Stomach (tissue), 9 donors: ENCODE results near the gene HDAC3. TPM values are rescaled to one million over a fixed set of nuclear protein-coding genes. Genes with fewer than 3 reads are reported as not detected.

Source experiments
- DNase-seq, 2 donors: peaks; one replicate each; pipeline versions ENCODE4 v3.0.0 to v3.0.0-alpha.2; 2013 to 2019
- H3K27ac ChIP-seq, 5 donors: fragments of 200-600 bp in 4 of 5; sonication (generic) in 4 of 5; one replicate each; pipeline ENCODE4 v1.5.1; 2013 to 2019; ENCODE audit warnings: mild to moderate bottlenecking in 1 of 5, moderate library complexity in 1 of 5
- H3K27me3 ChIP-seq, 3 donors: fragments of 200-600 bp; sonication (generic); one replicate each; pipeline ENCODE4 v1.5.1; 2017 to 2019; ENCODE audit warnings: mixed run types in 1 of 3
- H3K36me3 ChIP-seq, 4 donors: fragments of 200-600 bp; sonication (generic); 1 replicate in 3 of 4; 2 replicates in 1 of 4; pipeline ENCODE4 v1.5.1; 2016 to 2019
- H3K4me1 ChIP-seq, 4 donors: fragments of 200-600 bp; sonication (generic); one replicate each; pipeline ENCODE4 v1.5.1; 2016 to 2019
- H3K4me3 ChIP-seq, 4 donors: fragments of 200-600 bp; sonication (generic) in 3 of 4; one replicate each; pipeline ENCODE4 v1.5.1; 2016 to 2019; ENCODE audit warnings: mild to moderate bottlenecking in 1 of 4
- H3K9me3 ChIP-seq, 4 donors: fragments of 200-600 bp; sonication (generic); one replicate each; pipeline ENCODE4 v1.5.1; 2016 to 2019
- EP300 ChIP-seq: sonication (generic); formaldehyde crosslinking; IDR thresholded peaks from one replicate; pipeline ENCODE4 v1.6.1; 2017; ENCODE audit warnings: antibody characterized with exemption
- POLR2A ChIP-seq, 4 donors: fragments of 450-650 bp; IDR thresholded peaks; one replicate each; pipeline ENCODE4 v1.6.1; 2016; ENCODE audit warnings: antibody characterized with exemption in 4 of 4, control low read depth in 2 of 4, mild to moderate bottlenecking in 1 of 4, moderate library complexity in 1 of 4
- POLR2AphosphoS5 ChIP-seq, 3 donors: sonication (generic); formaldehyde crosslinking; IDR thresholded peaks; one replicate each; pipeline ENCODE4 v1.6.1; 2016; ENCODE audit warnings: antibody characterized with exemption in 3 of 3
- WGBS, 5 donors: extraction: QIAGEN DNeasy Blood & Tissue Kit in 3 of 5; methylation state at CpG; one replicate each; pipeline versions ENCODE4 v1.1.5 to v1.1.7; 2013 to 2018; 5-methylcytosine and 5-hydroxymethylcytosine counted together
- intact Hi-C: fragments of 100-400 bp; cut with DNase I; formaldehyde crosslinking; loops from one replicate; pipeline ENCODE4 v1.15.1; 2023; ENCODE audit warnings: low total_unique reads
- polyA plus RNA-seq, 3 donors: library from polyadenylated mRNA; stranded (reverse); fragments of 200-250 nt; gene quantifications; one replicate each; pipeline ENCODE4 v1.2.3, GENCODE V29; 2013
- total RNA-seq, 5 donors: library from RNA; depleted of rRNA; stranded (reverse); fragments of >200 nt; gene quantifications; one replicate each; pipeline versions ENCODE4 v1.1.0 to v1.2.3, GENCODE V29; 2014 to 2016
- TF ChIP-seq, protein P1 (sequence below), 7 experiments: fragments of 450-650 bp in 4 of 7; fragments of 200-600 bp in 3 of 7; sonication (generic) in 3 of 7; IDR thresholded peaks; one replicate each; pipeline ENCODE4 v1.5.1; 2016 to 2019; ENCODE audit warnings: antibody characterized with exemption in 7 of 7, control low read depth in 2 of 7, mild to moderate bottlenecking in 1 of 7
- donor health status: healthy with polysubstance abuse.
- donor health status: Bipolar disorder and iron deficiency.
- donor health status: healthy.

Gene HDAC3
- total and polyA plus RNA-seq, 8 donors: 34.7 to 64.3 (median 45.4) TPM

DNA sequence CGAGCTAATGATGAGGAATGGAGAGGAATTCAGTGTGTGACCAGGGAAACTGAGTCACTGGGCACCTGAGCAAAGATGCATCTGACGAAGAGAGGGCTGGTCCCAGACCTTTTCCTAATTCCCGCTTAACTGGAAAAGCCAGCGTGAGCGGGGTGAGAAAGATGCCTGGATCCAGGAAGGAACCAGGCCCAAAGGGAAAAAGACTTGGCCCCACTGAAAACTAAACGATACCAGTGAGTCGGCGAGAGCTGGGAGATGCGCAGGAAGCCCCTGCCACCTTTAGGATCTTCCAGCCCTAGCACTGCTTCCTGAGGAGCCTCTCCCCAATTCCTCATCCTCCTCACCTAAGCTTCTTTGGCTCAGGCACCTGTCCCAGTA is 15.1 kb upstream of the HDAC3 start:
- Histone ChIP-seq H3K9me3 (no peaks in the 10 kb centered on the region), H3K4me3 (peak overlapping the region; percentile 65 to 85 (median 81)), H3K4me1 (peaks cover 7 to 24% (median 15%) of the 10 kb centered on the region in 4 donors), H3K27ac (peak overlapping the region in 4 of 5 donors; percentile 71 to 77 (median 75)), H3K27me3 (no peaks in the 10 kb centered on the region), H3K36me3 (peaks cover 0 to 43% (median 37%) of the 10 kb centered on the region in 4 donors)
- WGBS, 5 donors: 40 to 56% (median 50%) methylated on average over 9 of the region's 9 CpGs
- DNase-seq: peak in 1 of 2 donors; percentile 48
- TF ChIP-seq POLR2AphosphoS5 (IDR thresholded peaks at IDR 0.05) (no peak), POLR2A (IDR thresholded peaks at IDR 0.05) (no peak), EP300 (no peak)
- TF ChIP-seq, protein P1, sequence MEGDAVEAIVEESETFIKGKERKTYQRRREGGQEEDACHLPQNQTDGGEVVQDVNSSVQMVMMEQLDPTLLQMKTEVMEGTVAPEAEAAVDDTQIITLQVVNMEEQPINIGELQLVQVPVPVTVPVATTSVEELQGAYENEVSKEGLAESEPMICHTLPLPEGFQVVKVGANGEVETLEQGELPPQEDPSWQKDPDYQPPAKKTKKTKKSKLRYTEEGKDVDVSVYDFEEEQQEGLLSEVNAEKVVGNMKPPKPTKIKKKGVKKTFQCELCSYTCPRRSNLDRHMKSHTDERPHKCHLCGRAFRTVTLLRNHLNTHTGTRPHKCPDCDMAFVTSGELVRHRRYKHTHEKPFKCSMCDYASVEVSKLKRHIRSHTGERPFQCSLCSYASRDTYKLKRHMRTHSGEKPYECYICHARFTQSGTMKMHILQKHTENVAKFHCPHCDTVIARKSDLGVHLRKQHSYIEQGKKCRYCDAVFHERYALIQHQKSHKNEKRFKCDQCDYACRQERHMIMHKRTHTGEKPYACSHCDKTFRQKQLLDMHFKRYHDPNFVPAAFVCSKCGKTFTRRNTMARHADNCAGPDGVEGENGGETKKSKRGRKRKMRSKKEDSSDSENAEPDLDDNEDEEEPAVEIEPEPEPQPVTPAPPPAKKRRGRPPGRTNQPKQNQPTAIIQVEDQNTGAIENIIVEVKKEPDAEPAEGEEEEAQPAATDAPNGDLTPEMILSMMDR (IDR thresholded peaks at IDR 0.05): no peak
- intact Hi-C loops: no loop called here

DNA sequence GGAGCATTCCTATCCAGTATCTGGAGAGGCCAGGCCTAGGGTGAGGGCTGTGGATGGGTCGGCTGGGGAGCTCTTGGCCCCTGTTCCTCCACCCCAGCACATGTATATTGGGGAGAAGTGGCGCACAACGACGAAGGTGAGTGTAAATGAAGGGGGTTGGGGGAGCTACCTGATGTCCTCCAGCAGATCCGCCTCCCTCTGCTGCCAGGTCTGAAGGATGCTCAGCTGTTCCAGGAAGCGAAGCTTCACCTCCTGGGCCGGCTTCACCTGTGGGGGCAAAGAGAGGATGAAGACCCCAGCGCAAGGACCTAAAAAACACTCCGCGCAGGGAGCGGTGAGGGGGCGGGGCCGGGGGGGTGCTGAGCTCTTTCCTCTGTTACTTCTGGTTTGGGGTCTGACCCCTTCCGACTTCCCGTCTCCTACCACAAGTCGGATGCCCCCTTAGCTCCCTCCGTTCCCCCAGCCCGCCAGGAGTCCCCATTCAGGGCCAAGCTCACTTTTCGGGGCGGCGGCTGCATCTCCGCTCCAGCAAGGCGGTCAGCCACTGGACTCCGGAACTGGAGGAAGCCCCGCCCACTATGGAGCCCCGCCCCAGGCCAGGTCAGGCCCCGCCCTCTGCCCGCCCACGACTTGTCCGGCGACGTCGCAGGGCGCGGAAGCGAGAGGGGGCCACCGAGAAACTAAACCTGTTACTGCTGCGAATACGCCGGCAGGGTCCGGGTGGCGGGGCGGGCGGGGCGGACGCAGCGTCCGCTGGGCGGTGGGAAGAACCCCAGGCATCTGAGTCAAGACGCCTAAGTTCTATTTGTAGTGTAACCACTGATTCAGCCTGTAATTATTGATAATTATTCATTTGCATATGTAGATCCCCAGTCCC is 14.4 kb upstream of the HDAC3 start, which contains the start of gene FCHSD1:
FCHSD1 (minus strand) TSS at position 568 of the 877 bp plus-strand sequence; CDS start at position 518, 50 bp downstream.
- Histone ChIP-seq H3K27ac (peak within 1 kb of the TSS; percentile 59 to 77 (median 73)), H3K4me1 (peaks cover 7 to 24% (median 15%) of the 10 kb centered on the region in 4 donors), H3K4me3 (peak within 1 kb of the TSS; percentile 65 to 85 (median 81)), H3K36me3 (peaks cover 0 to 46% (median 40%) of the 10 kb centered on the region in 4 donors), H3K27me3 (no peaks in the 10 kb centered on the region), H3K9me3 (no peaks in the 10 kb centered on the region)
- TF ChIP-seq EP300 (no peak), POLR2AphosphoS5 (IDR thresholded peaks at IDR 0.05) (peak in 2 of 3 donors; percentile 52 to 67), POLR2A (IDR thresholded peaks at IDR 0.05) (no peak)
- TF ChIP-seq, protein P1 (IDR thresholded peaks at IDR 0.05): peak in 1 of 7 experiments; percentile 14
- intact Hi-C loops: no loop called here
- peak; percentile 93 to 95 for DNase-seq
- WGBS, 5 donors: 3 to 4% (median 4%) methylated on average over 33 to 50 of the region's 50 CpGs

DNA sequence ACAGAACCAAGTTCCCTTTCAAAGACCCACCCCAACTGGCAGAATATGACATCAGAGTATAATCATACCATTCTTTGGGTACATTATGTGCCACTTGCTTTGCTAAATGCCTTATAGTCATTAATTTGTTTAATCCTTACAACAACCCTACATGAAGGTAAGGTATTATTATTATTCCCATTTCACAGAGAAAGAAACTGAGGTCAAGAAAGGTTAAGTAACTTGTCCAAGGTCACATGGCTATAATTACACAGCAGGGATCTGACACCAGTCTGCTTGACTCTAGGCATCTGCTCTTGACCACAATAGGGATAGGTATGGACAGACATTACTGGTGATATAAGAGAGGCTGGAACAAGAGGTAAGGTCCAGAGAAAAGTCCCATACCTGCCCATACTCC is 13.3 kb upstream of the HDAC3 start:
- Histone ChIP-seq H3K9me3 (no peaks in the 10 kb centered on the region), H3K27me3 (no peaks in the 10 kb centered on the region), H3K4me3 (no peak overlapping the region), H3K27ac (no peak overlapping the region), H3K36me3 (peaks cover 0 to 48% (median 41%) of the 10 kb centered on the region in 4 donors), H3K4me1 (peaks cover 7 to 24% (median 15%) of the 10 kb centered on the region in 4 donors)
- TF ChIP-seq POLR2AphosphoS5 (IDR thresholded peaks at IDR 0.05) (no peak), POLR2A (IDR thresholded peaks at IDR 0.05) (no peak), EP300 (no peak)
- TF ChIP-seq, protein P1 (IDR thresholded peaks at IDR 0.05): no peak
- intact Hi-C loops: no loop called here
- DNase-seq: no peak

DNA sequence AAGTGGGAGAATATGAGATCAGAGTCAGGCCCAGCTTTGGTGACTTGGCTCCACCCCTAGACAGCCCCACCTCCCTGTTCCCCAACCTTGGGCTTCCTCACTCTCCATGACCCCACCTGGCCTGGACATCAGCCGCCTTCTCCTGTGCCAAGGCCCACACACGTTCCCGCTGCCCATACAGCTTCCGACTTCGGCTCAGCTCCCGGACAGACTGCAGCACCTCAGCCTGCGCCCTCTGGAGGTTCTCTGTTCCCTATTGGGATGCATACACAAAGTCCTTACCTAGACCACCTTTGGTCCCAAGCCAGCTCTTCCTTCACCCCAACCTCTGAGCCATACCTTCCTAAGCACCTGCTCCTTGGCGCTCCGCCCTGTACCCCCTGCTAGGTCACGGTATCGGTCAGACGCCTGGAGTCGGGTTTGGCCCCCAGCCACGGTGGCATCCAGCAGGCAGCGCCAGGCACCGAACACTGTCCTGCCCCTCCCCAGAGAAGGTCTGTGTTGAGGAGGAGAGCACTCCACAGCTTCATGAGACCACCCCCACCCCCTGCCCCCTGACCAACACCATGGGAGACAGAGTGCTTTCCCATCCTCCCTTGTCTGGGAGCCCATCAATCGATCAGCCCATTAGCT is 12.5 kb upstream of the HDAC3 start:
- DNase-seq: no peak

More for the DNA sequence above, 12.5 kb upstream of the HDAC3 start:
- Histone ChIP-seq H3K4me1 (peaks cover 7 to 24% (median 15%) of the 10 kb centered on the region in 4 donors), H3K27ac (no peak overlapping the region), H3K4me3 (no peak overlapping the region), H3K27me3 (no peaks in the 10 kb centered on the region), H3K9me3 (no peaks in the 10 kb centered on the region), H3K36me3 (peaks cover 0 to 51% (median 48%) of the 10 kb centered on the region in 4 donors)
- TF ChIP-seq POLR2AphosphoS5 (IDR thresholded peaks at IDR 0.05) (no peak), EP300 (no peak), POLR2A (IDR thresholded peaks at IDR 0.05) (no peak)
- TF ChIP-seq, protein P1 (IDR thresholded peaks at IDR 0.05): no peak
- intact Hi-C loops: no loop called here
- 92 to 95% (median 94%) methylated on average over 17 of the region's 17 CpGs for WGBS, 5 donors
